ENCODE data around the gene ADIPOR2.

The ADIPOR2 gene, protein sequence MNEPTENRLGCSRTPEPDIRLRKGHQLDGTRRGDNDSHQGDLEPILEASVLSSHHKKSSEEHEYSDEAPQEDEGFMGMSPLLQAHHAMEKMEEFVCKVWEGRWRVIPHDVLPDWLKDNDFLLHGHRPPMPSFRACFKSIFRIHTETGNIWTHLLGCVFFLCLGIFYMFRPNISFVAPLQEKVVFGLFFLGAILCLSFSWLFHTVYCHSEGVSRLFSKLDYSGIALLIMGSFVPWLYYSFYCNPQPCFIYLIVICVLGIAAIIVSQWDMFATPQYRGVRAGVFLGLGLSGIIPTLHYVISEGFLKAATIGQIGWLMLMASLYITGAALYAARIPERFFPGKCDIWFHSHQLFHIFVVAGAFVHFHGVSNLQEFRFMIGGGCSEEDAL

DNA sequence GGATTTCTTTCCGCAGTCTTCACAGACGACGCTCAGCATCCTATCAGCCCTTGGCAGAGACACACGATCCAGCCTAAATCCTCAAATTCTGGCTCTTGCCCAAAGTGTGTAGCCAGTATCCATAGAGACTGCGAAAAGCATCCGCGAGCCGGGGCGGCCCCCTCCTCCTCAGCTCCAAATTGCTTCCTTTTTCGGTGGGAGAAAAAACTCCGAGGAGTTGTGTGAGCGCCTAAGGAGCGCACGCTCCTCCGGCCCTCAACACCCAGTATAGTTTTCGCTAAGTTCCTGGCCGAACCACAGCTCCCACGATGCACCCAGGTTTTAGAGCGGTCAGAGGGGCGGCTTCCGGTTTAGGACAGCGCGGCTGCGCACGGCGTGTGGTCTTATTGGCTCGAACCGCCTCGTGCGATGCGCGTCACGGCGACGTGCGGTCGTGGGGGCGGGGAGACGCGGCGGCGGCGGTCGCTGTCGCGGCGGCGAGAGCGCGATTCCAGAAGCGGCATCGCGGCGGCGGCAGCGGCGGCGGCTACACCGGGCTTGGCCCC is at the start of gene ADIPOR2:
TSS of gene ADIPOR2 (plus strand) at position 493 of the 545 bp plus-strand sequence. CDS start 63,274 bp downstream, outside the sequence.
- peak; percentile 98 for DNase-seq (ENCODE audit: low spot score)

DNA sequence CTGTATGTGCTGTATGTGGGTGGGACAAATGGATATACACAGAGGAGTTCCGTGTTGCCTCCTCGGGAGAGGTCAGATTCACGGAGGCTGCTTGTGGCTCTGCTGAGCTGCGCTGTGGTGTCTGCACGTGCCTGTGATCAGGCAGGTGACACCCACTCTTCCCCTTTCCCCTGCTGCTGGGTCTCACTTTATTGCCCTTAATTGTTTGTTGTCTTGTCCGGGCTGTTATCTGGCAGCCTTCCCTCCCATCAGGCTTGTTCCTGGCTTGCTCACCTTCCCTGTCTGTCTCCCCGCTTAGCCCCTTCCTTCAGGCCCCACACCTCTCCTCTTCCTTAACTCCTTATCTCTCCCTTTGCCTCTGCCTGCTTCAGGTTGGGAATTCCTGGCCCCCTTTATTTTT is 48.4 kb upstream of the ADIPOR2 start:
- DNase-seq (ENCODE audit: low spot score), result no peak

DNA sequence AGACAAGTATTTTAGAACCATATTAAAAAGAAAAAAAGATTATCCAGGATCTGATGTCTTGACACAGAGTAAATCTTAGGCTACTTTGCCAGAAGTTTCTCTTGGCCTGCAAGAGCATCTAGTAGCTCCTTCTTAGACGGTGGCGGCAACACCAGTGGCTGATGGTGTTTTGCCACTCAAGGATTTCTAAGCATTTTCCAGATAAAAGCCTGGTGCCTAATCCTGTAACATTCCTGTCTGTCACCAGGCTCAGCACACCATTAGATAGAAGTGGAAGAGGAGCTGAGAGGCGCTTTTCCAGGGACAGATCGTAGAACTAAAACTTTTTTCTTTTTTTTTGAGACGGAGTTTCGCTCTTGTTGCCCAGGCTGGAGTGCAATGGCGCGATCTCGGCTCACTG is 47.8 kb upstream of the ADIPOR2 start:
- DNase-seq (ENCODE audit: low spot score), result no peak

DNA sequence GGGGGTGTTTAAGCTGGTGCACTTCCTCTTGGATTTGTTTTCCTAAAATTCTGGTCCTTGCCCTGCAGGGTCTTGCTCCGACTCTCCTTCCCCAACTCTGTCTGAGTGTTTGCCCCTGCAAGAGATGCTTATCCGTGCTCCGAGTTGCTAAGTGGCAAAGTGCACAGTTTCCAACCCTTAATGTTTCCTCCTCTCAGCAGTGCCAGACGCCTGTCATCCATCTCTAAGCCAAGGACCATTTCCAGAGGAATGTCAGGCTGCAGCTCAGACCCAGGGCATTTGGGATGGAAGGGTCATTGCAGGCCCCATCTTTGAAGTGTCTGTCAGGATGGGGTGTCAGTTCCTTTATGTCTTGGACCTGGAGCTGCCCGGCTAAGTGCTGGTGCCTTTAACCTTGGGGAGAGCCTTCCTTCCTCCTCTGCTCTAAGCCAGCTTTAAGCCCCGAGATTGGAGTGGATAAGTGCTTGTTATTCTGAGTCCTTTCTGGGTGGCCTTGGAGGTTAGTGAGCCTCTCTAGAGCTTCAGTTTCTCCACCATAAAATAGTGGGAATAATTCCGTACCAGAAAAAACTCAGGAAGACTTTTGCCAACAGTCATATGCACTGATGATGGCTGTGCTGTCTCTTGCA is 46.9 kb upstream of the ADIPOR2 start:
- DNase-seq (ENCODE audit: low spot score), result no peak

DNA sequence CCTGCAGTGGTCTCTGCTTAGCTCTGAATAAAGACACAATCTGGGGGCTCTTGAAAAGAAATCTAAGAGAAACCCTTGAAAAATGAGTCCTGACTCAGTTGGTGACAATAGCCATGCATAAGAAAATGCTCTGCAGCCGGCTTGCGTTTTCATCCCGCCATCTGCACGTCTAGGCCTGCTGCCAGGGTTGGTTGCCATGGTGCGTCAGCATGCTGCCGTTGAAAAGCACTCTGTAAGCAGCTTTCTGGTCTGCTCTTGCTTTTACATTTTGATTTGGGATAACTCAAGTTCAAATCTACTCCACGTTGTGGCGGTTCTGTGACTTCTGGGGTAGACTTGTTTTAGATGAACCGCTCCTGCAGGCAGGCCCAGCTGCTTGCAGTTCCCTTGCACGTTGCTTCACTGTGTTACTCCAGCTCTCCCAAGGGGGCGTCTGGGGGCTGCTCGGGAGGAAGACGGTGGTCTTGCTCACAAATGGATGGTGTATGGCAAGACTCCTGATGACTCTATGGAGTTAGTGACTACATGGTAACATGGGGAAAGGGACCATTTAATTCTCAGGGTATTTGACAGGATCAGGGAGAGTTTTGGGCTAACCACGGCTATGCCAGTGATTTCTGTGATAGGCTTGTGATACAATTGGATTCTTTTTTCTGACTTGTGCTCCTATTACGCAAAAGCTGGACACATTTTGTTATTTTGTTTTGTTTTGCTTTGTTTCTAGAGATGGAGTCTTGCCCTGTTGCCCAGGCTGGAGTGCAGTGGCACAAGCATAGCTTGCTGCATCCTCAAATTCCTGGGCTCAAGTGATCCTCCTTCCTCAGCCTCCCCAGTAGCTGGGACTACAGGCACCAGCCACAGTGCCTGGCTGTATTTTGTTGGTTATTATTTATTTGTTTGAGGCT is 46.1 kb upstream of the ADIPOR2 start:
- DNase-seq (ENCODE audit: low spot score), result peak; percentile 92

DNA sequence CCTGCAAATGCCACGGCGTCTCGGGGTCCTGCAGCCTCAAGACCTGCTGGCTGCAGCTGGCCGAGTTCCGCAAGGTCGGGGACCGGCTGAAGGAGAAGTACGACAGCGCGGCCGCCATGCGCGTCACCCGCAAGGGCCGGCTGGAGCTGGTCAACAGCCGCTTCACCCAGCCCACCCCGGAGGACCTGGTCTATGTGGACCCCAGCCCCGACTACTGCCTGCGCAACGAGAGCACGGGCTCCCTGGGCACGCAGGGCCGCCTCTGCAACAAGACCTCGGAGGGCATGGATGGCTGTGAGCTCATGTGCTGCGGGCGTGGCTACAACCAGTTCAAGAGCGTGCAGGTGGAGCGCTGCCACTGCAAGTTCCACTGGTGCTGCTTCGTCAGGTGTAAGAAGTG is 45.1 kb upstream of the ADIPOR2 start:
- DNase-seq (ENCODE audit: low spot score), result no peak

DNA sequence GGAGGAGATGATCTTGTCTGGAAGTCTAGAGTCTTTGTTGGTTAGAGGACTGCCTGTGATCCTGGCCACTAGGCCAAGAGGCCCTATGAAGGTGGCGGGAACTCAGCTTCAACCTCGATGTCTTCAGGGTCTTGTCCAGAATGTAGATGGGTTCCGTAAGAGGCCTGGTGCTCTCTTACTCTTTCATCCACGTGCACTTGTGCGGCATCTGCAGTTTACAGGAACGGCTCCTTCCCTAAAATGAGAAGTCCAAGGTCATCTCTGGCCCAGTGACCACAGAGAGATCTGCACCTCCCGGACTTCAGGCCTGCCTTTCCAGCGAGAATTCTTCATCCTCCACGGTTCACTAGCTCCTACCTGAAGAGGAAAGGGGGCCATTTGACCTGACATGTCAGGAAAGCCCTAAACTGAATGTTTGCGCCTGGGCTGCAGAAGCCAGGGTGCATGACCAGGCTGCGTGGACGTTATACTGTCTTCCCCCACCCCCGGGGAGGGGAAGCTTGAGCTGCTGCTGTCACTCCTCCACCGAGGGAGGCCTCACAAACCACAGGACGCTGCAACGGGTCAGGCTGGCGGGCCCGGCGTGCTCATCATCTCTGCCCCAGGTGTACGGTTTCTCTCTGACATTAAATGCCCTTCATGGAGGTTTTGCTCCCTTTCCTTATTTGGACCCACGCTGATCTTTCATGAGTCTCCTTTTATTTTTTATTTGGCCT is 44.1 kb upstream of the ADIPOR2 start:
- DNase-seq (ENCODE audit: low spot score), result no peak

DNA sequence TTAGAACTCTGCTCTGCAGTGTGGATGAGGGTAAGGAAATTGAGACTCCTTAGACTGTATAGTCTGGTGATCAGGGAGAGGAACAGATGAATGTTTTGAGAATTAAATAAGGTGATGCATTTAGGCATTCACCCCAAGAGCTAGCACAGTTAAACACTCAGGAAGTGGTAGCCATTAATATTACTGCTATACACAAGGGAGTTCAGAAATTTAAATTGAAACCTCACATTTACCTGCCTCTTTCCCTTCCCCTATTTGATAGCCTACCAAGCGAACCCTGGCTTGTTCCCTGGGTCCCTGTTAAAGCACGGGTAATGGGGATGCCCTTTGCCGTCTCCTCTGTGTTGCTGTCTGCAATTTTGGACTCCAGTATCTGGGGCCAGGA is 43.6 kb upstream of the ADIPOR2 start:
- no peak for DNase-seq (ENCODE audit: low spot score)

DNA sequence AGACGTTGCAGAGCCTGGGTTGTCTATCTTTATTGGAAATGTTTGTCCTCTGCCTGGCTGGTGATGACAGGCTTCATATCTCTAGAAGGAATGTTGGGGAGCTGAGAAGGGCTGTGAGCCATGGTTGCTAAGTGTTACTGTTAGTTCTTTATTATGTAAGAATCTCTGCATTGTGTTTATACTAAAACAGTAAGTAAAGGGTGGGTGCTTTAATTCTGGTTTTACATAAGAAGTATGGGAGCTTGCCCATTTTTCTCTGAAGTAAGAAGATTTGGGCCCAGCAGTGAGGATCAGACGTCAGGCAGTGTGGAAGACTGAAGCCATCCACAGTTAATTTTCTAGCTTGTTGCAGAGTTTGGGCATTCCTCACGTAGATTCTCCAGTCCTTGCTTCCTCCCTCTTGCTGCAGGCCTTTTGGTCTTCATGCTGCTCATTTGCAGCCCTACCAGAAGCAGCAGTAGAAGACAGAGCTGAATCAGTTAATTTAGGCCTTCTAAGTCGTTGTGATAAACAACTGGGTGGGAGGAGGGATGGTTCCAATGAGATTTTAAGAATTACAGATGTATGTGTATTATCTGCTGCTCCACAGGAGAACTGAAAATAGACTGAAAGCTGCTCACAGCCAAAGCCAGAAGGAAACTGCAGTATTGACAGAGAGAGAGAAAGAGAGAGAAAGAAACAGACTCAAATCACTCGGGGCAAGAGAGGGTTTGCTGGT is 40.5 kb upstream of the ADIPOR2 start:
- DNase-seq (ENCODE audit: low spot score), result no peak

DNA sequence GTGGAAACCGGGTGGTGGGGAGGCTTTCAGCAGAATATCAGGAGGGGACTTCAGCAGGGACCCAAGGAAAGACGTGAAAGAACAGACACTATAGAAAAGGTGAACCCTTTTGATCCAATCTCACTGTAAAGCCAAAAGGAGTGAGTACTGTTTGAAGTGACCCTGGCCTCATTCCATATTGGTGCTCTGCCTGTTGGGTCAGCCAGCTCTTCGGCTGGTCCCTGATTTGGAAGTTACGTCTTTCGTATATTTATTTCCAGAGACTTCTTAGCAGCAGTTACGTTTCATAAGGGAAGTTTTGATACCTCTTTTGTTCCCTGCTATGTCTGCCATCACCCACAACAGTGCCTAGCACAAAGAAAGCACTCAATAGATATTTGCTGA is 39.9 kb upstream of the ADIPOR2 start:
- DNase-seq (ENCODE audit: low spot score), result no peak

DNA sequence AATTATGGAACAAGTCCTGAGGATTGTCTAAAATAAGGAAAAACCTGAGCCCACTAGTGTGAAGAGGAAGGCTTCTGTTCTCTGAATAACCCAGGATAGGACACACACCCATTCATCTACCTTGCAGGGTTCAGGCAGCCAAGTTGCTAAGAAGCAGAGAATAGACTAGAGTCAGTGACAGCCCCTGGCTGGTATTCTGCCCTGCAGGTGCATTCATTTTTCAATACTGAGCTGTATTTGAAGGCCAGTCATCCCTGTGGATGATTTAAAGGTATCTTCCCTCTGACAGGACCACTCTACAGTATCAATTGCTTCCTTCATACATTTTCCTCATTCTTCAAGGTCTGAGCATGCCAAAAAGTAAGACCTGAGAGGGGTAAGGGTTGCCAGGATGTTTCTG is 38.9 kb upstream of the ADIPOR2 start:
- DNase-seq (ENCODE audit: low spot score), result no peak

DNA sequence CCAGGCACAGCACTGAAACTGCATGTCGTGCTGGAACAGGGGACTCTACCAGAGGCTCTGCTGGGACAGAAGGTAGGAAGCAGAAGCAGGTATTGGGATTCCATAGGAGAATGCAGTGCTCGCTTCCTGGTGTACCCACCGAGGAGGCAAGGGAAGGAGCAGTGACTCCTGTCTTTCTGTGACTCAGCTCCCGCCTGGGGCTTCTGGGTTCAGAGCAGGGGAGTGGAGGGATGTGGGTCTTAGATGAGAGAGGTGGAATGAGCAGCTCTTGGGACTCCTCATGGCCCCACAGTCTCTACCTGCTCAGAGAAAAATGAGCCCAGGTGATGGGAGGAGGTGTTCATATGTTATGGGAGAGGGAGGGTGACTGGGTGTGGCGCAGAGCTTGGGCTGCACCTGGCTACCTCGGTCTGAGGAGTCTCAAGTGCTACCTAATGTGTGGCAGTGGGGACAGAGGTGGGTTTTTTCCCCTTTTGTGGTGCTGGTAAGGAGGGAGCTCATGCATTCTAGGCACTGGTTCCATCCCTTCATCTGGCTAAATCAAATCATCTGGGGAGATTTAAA is 35.6 kb upstream of the ADIPOR2 start:
- DNase-seq (ENCODE audit: low spot score), result no peak

DNA sequence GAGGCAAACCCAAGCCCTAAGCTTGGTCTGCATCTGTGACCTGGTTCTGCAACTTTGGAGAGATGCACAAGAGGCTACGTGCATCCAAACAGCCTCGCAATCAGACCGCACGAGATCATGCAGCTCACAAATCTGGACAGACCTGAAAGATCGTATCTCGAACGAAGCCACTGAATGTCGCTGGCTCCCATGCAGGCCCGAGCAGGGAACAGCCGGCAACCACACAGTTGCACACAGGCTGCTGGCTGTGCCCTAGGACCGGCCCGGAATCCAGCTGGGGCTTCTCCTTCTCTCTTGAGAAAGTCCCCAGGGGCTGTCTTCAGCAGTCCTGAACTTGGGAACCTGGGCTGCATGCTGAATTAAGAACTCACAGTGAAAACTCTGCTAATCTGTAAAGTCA is 34.0 kb upstream of the ADIPOR2 start:
- DNase-seq (ENCODE audit: low spot score), result no peak

DNA sequence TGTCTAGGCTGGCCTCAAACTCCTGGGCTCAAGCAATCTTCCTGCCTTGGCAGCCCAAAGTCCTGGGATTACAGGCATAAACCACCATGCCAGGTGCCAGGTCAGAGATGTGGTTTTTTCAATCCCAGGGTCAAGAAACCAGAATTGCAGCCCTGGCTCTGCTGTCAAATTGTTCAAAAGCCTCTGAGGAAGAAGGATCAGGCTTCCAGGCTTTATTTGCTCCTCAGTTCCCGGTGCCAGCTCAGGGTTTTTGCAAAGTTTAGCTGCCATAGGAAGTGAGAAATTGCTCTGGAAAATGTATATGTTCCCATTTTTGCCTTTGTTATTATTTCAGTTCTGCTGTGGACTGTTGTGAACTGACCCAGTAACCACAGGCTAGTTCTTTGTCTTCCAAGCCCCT is 33.2 kb upstream of the ADIPOR2 start:
- DNase-seq (ENCODE audit: low spot score), result no peak

DNA sequence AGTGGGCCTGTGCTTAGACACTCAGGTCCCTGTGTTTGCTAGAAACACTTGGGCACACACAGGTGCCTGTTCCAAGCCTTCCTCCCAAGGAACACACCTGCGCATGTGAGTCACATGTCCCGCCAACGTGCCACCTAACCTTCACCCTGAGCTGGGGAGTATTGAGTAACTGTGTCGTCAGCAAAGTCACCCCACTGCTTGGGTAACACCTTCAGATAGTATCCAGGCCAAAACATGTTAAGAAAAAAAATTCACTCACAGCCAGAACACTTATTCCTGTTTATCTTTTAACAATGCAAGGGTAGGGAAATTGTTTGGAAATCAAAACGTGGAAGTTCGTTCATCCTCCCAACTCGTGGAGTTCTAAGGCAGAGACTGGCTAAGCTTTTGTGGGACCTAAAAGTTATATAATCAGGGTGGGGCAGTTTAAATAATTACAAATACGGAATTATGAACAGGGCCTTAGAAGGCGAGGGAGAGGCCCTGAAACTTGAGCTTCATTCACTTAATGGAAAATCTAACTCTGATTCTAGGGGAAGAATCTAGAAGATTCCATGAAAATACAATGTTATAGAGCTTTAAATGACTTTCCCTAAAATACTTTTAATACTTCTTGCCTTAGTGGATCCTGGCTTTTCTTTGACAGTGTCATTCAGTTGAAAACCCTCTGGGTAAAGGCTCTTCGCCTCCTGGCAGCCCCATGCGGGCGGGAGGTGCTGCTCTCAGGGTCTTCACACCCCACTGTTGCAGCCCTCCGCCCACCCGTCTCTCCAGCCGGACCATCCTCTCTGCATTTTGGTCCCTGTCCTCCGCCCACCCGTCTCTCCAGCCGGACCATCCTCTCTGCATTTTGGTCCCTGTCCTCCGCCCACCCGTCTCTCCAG is 30.3 kb upstream of the ADIPOR2 start:
- no peak for DNase-seq (ENCODE audit: low spot score)

DNA sequence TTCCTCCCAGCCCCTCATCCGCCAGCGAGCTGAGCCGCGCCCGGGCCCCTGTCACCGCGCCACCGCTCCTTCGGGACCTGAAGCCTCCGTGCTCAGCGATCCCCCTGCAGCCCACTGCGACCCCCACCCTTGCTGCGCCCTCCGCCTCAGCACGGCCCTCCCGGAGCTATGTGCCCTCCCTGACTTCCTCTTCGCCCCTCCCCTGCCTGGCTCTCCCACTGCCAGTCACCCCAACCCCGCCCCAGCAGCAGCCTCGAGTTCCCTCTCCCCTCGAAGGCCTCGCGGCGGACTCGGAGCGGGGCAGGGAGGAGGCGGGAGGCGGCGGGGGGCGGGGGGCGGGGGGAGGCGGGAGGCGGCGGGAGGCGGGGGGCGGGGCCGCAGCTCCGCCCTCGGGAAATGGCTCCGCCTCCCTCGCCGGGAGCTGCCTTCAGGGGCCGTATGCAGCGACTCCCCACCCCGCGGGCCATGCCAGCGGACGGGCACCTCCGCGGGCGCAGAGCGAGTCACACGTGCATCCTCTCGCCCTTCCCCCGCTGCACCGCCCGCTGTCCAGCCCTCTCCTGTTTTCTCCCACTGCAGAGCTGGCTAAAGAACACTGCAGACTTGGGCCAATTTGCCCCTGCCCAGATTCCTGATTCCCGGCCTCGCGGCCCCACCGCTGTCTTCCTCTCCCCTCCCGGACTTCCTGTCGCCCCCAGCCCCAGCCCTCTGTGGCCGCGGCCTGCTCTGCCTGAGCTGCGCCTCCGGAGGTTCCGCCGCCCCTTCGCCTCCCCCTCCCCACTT is 29.1 kb upstream of the ADIPOR2 start:
- peak; percentile 94 for DNase-seq (ENCODE audit: low spot score)

DNA sequence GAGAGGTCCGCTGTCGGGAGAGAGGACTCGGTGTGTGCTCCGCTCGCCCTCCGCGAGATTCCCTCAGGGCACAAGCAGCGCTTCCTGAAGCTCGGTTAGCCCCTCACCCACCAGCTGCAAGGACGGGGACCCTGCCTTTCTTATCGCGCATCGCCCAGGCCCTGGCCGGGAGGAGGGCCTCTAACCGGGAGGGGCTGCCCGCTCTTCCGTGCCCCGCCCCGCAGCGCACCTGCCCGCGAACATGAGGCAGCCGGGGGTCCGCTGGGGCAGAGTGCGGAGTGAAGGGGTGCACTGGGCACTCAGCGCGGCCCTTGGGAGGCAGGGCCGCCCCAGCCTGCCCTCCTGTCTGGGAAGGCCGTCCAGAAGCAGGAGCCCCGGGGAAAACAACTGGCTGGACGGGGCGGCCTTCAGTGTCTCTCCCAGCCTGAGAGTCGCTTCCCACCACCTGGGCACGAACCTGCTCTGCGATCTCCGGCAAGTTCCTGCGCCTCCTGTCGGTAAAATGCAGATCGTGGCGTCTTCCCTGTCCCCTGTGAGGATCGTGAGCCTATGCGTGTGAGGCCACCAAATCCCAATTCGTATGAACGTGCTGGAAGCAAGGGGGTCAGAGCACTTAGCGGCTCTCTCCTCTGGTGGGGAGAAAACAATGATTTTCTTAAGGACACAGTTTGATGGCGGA is 28.0 kb upstream of the ADIPOR2 start:
- no peak for DNase-seq (ENCODE audit: low spot score)

DNA sequence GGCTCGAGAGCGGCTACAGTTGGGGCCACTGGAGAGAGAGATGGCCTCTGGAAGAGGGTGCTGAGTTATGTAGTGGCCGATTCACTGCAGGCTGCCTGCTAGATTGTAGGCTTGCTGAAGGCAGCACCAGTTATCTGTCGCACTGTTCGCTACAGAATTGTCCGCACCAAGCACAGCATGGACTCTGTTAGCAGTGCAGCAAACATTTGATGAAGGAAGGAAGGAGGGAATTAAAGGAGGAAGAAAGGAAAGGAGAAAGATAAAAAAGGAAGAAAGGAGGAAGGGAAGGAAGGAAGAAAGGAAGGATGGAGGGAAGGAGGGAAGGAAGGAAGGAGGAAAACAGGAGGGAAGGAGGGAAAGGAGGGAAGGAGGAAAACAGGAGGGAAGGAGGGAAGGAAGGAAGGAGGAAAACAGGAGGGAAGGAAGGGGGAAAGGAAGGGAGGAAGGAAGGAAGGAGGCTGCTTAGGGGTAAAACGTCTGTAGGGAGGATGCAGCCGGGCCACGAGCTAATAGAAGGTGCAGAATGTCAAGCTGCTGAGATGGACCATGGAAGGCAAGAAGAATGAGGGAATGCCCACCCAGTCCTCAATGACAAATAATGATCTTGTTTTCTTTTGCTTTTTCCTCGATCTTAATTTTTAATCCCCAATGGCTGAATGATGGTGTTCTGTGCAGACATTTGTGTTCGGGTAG is 27.3 kb upstream of the ADIPOR2 start:
- no peak for DNase-seq (ENCODE audit: low spot score)

Data from AG08395 (cell line).